OCI-LY7 (cell line): ENCODE data around the gene CDH2.

Experiments
- EZH2phosphoT487 ChIP-seq: fragments of 200-600 bp; sonication (generic); IDR thresholded peaks from 2 replicates; pipeline ENCODE4 v1.6.1; 2018; ENCODE audit warnings: low read depth, borderline replicate concordance, mild to moderate bottlenecking, mixed run types, antibody characterized with exemption, low read length, moderate library complexity, mixed read lengths
- TF ChIP-seq, protein P1 (sequence below): fragments of 200-600 bp; sonication (generic); conservative IDR thresholded peaks from 2 replicates; pipeline ENCODE4 v1.5.1; 2014; ENCODE audit warnings: mild to moderate bottlenecking, antibody characterized with exemption, low read length, moderate library complexity, mixed read lengths

GRCh38 chr18:28045880-28046279 lies 131.1 kb downstream of the CDH2 start:
- TF ChIP-seq, protein P1, sequence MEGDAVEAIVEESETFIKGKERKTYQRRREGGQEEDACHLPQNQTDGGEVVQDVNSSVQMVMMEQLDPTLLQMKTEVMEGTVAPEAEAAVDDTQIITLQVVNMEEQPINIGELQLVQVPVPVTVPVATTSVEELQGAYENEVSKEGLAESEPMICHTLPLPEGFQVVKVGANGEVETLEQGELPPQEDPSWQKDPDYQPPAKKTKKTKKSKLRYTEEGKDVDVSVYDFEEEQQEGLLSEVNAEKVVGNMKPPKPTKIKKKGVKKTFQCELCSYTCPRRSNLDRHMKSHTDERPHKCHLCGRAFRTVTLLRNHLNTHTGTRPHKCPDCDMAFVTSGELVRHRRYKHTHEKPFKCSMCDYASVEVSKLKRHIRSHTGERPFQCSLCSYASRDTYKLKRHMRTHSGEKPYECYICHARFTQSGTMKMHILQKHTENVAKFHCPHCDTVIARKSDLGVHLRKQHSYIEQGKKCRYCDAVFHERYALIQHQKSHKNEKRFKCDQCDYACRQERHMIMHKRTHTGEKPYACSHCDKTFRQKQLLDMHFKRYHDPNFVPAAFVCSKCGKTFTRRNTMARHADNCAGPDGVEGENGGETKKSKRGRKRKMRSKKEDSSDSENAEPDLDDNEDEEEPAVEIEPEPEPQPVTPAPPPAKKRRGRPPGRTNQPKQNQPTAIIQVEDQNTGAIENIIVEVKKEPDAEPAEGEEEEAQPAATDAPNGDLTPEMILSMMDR: no peak
- TF ChIP-seq EZH2phosphoT487: no peak
